GM12878 (cell line): Measurements from ENCODE around the gene PATJ. TPM values are rescaled to one million over a fixed set of nuclear protein-coding genes. Genes with fewer than 3 reads are reported as not detected.

Experiments
- ATAC-seq: fragments of 200-7000 bp; cut with Tn5 transposase; 3 replicates; pipeline ENCODE4 v1.9.1; 2020; ENCODE audit warnings: mild to moderate bottlenecking, moderate library complexity
- BruUV-seq: library from RNA; stranded (reverse); fragments of 400-500 nt; replicated peaks from 2 replicates; lab custom pipeline; 2021; lab: Mats Ljungman, UMichigan
- CTCF ChIA-PET: fragments of 300-600 bp; sonication (Branson Sonifier 250); formaldehyde crosslinking; extraction: SDS; loops from one replicate; lab custom pipeline; 2021; ENCODE audit warnings: inconsistent platforms; lab: Yijun Ruan, JAX
- POLR2A ChIA-PET: fragments of 350-600 bp; formaldehyde crosslinking; extraction: SDS; loops from one replicate; lab custom pipeline; 2021; ENCODE audit warnings: inconsistent platforms; lab: Charles Lee
- RAD21 ChIA-PET: fragments of 300-600 bp; sonication (Branson Sonifier 250); formaldehyde crosslinking; loops from one replicate; lab custom pipeline; 2023; ENCODE audit warnings: antibody characterized with exemption; ENCODE audit not compliant: unreplicated experiment; lab: Charles Lee
- SMC1A ChIA-PET: fragments of 300-600 bp; sonication (Branson Sonifier 250); formaldehyde crosslinking; loops from one replicate; lab custom pipeline; 2023; ENCODE audit not compliant: unreplicated experiment, uncharacterized antibody; lab: Charles Lee
- DNase-seq: peaks from one replicate; pipeline ENCODE4 v3.0.0-alpha.2; 2011; ENCODE audit warnings: low read depth, low spot score
- FAIRE-seq: peaks from 3 replicates; lab custom pipeline; 2011; peaks lifted over from hg19 to GRCh38; lab: Jason Lieb, UNC
- H2AFZ ChIP-seq: 2 replicates; pipeline ENCODE4 v1.6.0; 2011; ENCODE audit warnings: low read depth, low read length, control low read depth; ENCODE audit not compliant: control insufficient read depth
- H3K27ac ChIP-seq: 2 replicates; pipeline ENCODE4 v1.5.1; 2011; ENCODE audit warnings: control low read depth; ENCODE audit not compliant: control insufficient read depth, insufficient read depth
- H3K27me3 ChIP-seq, 2 experiments: replicated peaks in 1 of 2; 2 replicates each; pipeline versions ENCODE4 v1.6.0 to v1.6.1; 2011; ENCODE audit warnings: low read length in 1 of 2; ENCODE audit not compliant: control insufficient read depth in 2 of 2, insufficient read depth in 2 of 2
- H3K36me3 ChIP-seq, 2 experiments: 2 replicates each; pipeline ENCODE4 v1.5.1; 2011; ENCODE audit warnings: low read length in 1 of 2; ENCODE audit not compliant: control insufficient read depth in 2 of 2, insufficient read depth in 2 of 2
- H3K4me1 ChIP-seq: 2 replicates; pipeline ENCODE4 v1.6.1; 2011; ENCODE audit warnings: mild to moderate bottlenecking, low read length, moderate library complexity, mixed read lengths; ENCODE audit not compliant: control insufficient read depth, insufficient read depth
- H3K4me2 ChIP-seq: 2 replicates; pipeline ENCODE4 v1.6.0; 2011; ENCODE audit warnings: control low read depth; ENCODE audit not compliant: control insufficient read depth, insufficient read depth
- H3K4me3 ChIP-seq: fragments of 200-600 bp; sonication (generic); 2 replicates; pipeline ENCODE4 v1.5.1; 2016
- H3K79me2 ChIP-seq: 2 replicates; pipeline ENCODE4 v1.6.0; 2011; ENCODE audit warnings: low read length; ENCODE audit not compliant: control insufficient read depth, insufficient read depth
- H3K9ac ChIP-seq: 2 replicates; pipeline ENCODE4 v1.8.0; 2011; ENCODE audit warnings: low read length, control low read depth, mixed read lengths; ENCODE audit not compliant: control insufficient read depth, insufficient read depth
- H3K9me3 ChIP-seq: replicated peaks from 3 replicates; pipeline ENCODE4 v1.5.1; 2011; ENCODE audit warnings: mild to moderate bottlenecking, low read length; ENCODE audit not compliant: control insufficient read depth, insufficient read depth
- H4K20me1 ChIP-seq: 2 replicates; pipeline ENCODE4 v1.6.0; 2011; ENCODE audit not compliant: control insufficient read depth, insufficient read depth
- CBX3 ChIP-seq: fragments of 200-600 bp; sonication (generic); IDR thresholded peaks from 2 replicates; pipeline ENCODE4 v1.6.1; 2016; ENCODE audit warnings: low read depth, borderline replicate concordance
- ETV6 ChIP-seq, 2 experiments: fragments of 450-650 bp in 1 of 2; IDR thresholded peaks in 1 of 2; conservative IDR thresholded peaks in 1 of 2; 2 replicates each; pipeline ENCODE4 v1.6.1; 2014; ENCODE audit warnings: antibody characterized with exemption in 1 of 2, borderline replicate concordance in 1 of 2, low read depth in 1 of 2, mild to moderate bottlenecking in 1 of 2, moderate library complexity in 1 of 2
- KAT2A ChIP-seq: conservative IDR thresholded peaks from 2 replicates; pipeline ENCODE4 v1.6.1; 2011; ENCODE audit warnings: low read depth, low read length; ENCODE audit not compliant: control insufficient read depth
- KLF5 ChIP-seq: fragments of 450-650 bp; IDR thresholded peaks from 2 replicates; pipeline ENCODE4 v1.6.1; 2014; ENCODE audit warnings: mild to moderate bottlenecking; ENCODE audit not compliant: partially characterized antibody
- MEF2B ChIP-seq: fragments of 450-650 bp; IDR thresholded peaks from 2 replicates; pipeline ENCODE4 v1.6.1; 2018; ENCODE audit warnings: mild to moderate bottlenecking, moderate library complexity; ENCODE audit not compliant: partially characterized antibody, poor library complexity, severe bottlenecking
- NBN ChIP-seq: fragments of 450-650 bp; IDR thresholded peaks from 2 replicates; pipeline ENCODE4 v1.6.1; 2016
- RB1 ChIP-seq: fragments of 450-650 bp; formaldehyde crosslinking; IDR thresholded peaks from 2 replicates; pipeline ENCODE4 v1.6.1; 2017; ENCODE audit warnings: mild to moderate bottlenecking, borderline replicate concordance
- RBBP5 ChIP-seq: fragments of 200-600 bp; sonication (generic); conservative IDR thresholded peaks from 2 replicates; pipeline ENCODE4 v1.6.1; 2016
- SMC3 ChIP-seq: IDR thresholded peaks from 2 replicates; pipeline ENCODE4 v1.6.1; 2011; ENCODE audit warnings: low read length, improper control_type of control experiment, borderline replicate concordance
- SREBF1 ChIP-seq: IDR thresholded peaks from 2 replicates; pipeline ENCODE4 v1.6.1; 2012; ENCODE audit warnings: mild to moderate bottlenecking, low read length
- STAT1 ChIP-seq: fragments of 450-650 bp; conservative IDR thresholded peaks from 2 replicates; pipeline ENCODE4 v1.6.1; 2014; ENCODE audit warnings: antibody characterized with exemption, mild to moderate bottlenecking
- STAT3 ChIP-seq: IDR thresholded peaks from 2 replicates; pipeline ENCODE4 v1.6.1; 2011; ENCODE audit warnings: low read depth, low read length, improper control_type of control experiment
- SUZ12 ChIP-seq: fragments of 200-600 bp; sonication (generic); IDR thresholded peaks from one replicate; pipeline ENCODE4 v1.6.1; 2018; ENCODE audit warnings: antibody characterized with exemption, mild to moderate bottlenecking; ENCODE audit not compliant: unreplicated experiment
- TAF1 ChIP-seq: IDR thresholded peaks from 2 replicates; pipeline ENCODE4 v1.6.1; 2011; ENCODE audit warnings: mild to moderate bottlenecking, low read depth, low read length, borderline replicate concordance
- TCF3 ChIP-seq: IDR thresholded peaks from 2 replicates; pipeline ENCODE4 v1.6.1; 2012; ENCODE audit warnings: low read depth, mild to moderate bottlenecking, low read length, borderline replicate concordance; ENCODE audit not compliant: insufficient read depth
- ZNF622 ChIP-seq: fragments of 450-650 bp; IDR thresholded peaks from 2 replicates; pipeline ENCODE4 v1.6.1; 2017; ENCODE audit warnings: mild to moderate bottlenecking, inconsistent platforms
- WGBS: methylation state at CpG from one replicate; pipeline ENCODE4 v1.1.6; 2016; ENCODE audit warnings: low lambda C conversion rate; ENCODE audit not compliant: insufficient replicate concordance, insufficient coverage; ENCODE audit errors: missing lambda C conversion rate; 5-methylcytosine and 5-hydroxymethylcytosine counted together
- in situ Hi-C: fragments of 300-500 bp; cut with MboI; formaldehyde crosslinking; loops from 9 replicates; pipeline ENCODE4 v1.14.3; 2018; ENCODE audit warnings: mixed read lengths
- intact Hi-C: fragments of 100-400 bp; cut with micrococcal nuclease; formaldehyde crosslinking; loops from one replicate; pipeline ENCODE4 v1.14.2; 2022; ENCODE audit not compliant: unreplicated experiment
- polyA plus RNA-seq, 11 experiments: library from polyadenylated mRNA; depleted of rRNA in 4 of 11; unstranded in 6 of 11; stranded (reverse) in 5 of 11; fragments of >200 nt; fragmentation: Nextera tagmentation in 4 of 11; fragmentation: Illumina TruSeq in 1 of 11; extraction: Ambion mirVana in 4 of 11; extraction: Trizol in 1 of 11; gene quantifications; 1 replicate in 1 of 11; 2 replicates in 10 of 11; pipeline versions ENCODE4 v1.2.1 to v1.2.3, GENCODE V29; 2011 to 2016; ENCODE audit warnings: inconsistent platforms in 2 of 11, missing spikeins in 2 of 11, low read depth in 1 of 11
- total RNA-seq, 4 experiments: library from RNA; depleted of rRNA in 3 of 4; stranded (reverse); fragments of >200 nt in 3 of 4; fragmentation: Illumina TruSeq in 1 of 4; extraction: Trizol in 1 of 4; gene quantifications; 2 replicates each; pipeline versions ENCODE4 v1.2.1 to v1.2.3, GENCODE V29; 2013 to 2021
- TF ChIP-seq, protein P1 (sequence below): IDR thresholded peaks from 2 replicates; pipeline ENCODE4 v1.6.1; 2011; ENCODE audit warnings: mild to moderate bottlenecking, low read depth, low read length, moderate library complexity; ENCODE audit not compliant: insufficient replicate concordance
- TF ChIP-seq, protein P2 (sequence below): fragments of 450-650 bp; formaldehyde crosslinking; IDR thresholded peaks from 2 replicates; pipeline ENCODE4 v1.5.0; 2022; ENCODE audit warnings: mild to moderate bottlenecking, missing genetic modification characterization

Gene PATJ
- total and polyA plus RNA-seq, 10 of the 15 experiments (the other 5 are each of a cell fraction or from before 2014, with no cell fraction given): 2.8 to 13.9 (median 6.9) TPM

DNA sequence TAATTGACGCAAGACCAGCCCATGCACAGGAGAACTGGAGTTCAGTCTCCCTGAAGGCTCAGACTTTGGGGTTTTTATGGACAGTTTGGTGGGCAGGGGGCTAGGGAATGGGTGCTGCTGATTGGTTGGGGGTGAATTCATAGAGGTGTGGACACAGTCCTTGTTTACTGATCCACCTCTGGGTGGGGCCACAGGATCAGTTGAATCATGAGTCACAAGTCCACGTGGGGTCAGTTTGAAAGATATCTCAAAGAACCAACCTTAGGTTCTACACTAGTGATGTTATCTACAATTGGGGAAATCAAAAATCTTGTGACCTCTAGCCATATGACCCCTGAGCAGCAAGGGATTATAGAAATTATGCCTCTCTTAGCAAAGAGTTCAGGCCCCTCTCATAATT lies 324.4 kb downstream of the PATJ start:
- Histone ChIP-seq H3K4me1 (no peaks in the 10 kb centered on the region), H3K79me2 (no peaks in the 10 kb centered on the region), H3K4me2 (no peak overlapping the region), H3K27ac (no peak overlapping the region), H3K4me3 (no peak overlapping the region), H3K9me3 (peaks cover 2% of the 10 kb centered on the region; the same call in 1 of the 3 replicates), H3K36me3 (no peaks in the 10 kb centered on the region), H2AFZ (no peak overlapping the region), H4K20me1 (no peaks in the 10 kb centered on the region), H3K9ac (no peak overlapping the region), H3K27me3 (no peaks in the 10 kb centered on the region)
- 68% methylated on average over 2 of the region's 2 CpGs for WGBS
- ATAC-seq (no peak), FAIRE-seq (no peak), DNase-seq (no peak)
- no TSS peak for BruUV-seq
- intact Hi-C loops: no loop called here
- POLR2A ChIA-PET: no interaction called here
- CTCF ChIA-PET: interaction anchor here (1.1 to 2.2 kb wide), 2 partner anchors 16 to 28 kb away, joined by 3 to 6 read pairs; no protein-coding TSS in a partner anchor
- no peak for TF ChIP-seq STAT3
- TF ChIP-seq NBN: no peak
- TF ChIP-seq, protein P1, sequence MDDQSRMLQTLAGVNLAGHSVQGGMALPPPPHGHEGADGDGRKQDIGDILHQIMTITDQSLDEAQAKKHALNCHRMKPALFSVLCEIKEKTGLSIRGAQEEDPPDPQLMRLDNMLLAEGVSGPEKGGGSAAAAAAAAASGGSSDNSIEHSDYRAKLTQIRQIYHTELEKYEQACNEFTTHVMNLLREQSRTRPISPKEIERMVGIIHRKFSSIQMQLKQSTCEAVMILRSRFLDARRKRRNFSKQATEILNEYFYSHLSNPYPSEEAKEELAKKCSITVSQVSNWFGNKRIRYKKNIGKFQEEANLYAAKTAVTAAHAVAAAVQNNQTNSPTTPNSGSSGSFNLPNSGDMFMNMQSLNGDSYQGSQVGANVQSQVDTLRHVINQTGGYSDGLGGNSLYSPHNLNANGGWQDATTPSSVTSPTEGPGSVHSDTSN: no peak
- TF ChIP-seq ETV6 (conservative IDR thresholded peaks at IDR 0.05 in 1 of 2, IDR thresholded peaks at IDR 0.05 in 1 of 2; ENCODE audit: borderline replicate concordance in 1 of 2, low read depth in 1 of 2): no peak
- TF ChIP-seq MEF2B: no peak
- no peak for TF ChIP-seq TAF1
- TF ChIP-seq CBX3: no peak
- no peak for TF ChIP-seq ZNF622
- TF ChIP-seq RB1: no peak
- TF ChIP-seq RBBP5: no peak
- no peak for TF ChIP-seq SUZ12
- TF ChIP-seq TCF3: no peak
- TF ChIP-seq, protein P2, sequence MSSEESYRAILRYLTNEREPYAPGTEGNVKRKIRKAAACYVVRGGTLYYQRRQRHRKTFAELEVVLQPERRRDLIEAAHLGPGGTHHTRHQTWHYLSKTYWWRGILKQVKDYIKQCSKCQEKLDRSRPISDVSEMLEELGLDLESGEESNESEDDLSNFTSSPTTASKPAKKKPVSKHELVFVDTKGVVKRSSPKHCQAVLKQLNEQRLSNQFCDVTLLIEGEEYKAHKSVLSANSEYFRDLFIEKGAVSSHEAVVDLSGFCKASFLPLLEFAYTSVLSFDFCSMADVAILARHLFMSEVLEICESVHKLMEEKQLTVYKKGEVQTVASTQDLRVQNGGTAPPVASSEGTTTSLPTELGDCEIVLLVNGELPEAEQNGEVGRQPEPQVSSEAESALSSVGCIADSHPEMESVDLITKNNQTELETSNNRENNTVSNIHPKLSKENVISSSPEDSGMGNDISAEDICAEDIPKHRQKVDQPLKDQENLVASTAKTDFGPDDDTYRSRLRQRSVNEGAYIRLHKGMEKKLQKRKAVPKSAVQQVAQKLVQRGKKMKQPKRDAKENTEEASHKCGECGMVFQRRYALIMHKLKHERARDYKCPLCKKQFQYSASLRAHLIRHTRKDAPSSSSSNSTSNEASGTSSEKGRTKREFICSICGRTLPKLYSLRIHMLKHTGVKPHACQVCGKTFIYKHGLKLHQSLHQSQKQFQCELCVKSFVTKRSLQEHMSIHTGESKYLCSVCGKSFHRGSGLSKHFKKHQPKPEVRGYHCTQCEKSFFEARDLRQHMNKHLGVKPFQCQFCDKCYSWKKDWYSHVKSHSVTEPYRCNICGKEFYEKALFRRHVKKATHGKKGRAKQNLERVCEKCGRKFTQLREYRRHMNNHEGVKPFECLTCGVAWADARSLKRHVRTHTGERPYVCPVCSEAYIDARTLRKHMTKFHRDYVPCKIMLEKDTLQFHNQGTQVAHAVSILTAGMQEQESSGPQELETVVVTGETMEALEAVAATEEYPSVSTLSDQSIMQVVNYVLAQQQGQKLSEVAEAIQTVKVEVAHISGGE (CRISPR knock-in tag): no peak
- no peak for TF ChIP-seq STAT1
- no peak for TF ChIP-seq KAT2A
- TF ChIP-seq SMC3: no peak
- no peak for TF ChIP-seq SREBF1
- TF ChIP-seq KLF5: no peak
- RAD21 ChIA-PET: no interaction called here
- in situ Hi-C loops: no loop called here
- SMC1A ChIA-PET: no interaction called here
